AG09309 (cell line): ENCODE measurements around the gene TOX2.

ENCODE experiments used
- DNase-seq: peaks from one replicate; pipeline ENCODE4 v3.0.0-alpha.2; 2010; ENCODE audit warnings: low read depth
- H3K4me3 ChIP-seq: 2 replicates; pipeline ENCODE4 v1.5.1; 2011; ENCODE audit warnings: mild to moderate bottlenecking, low read depth, low read length, moderate library complexity; ENCODE audit not compliant: control insufficient read depth
- CTCF ChIP-seq: IDR thresholded peaks from 2 replicates; pipeline ENCODE4 v1.5.1; 2011; ENCODE audit warnings: mild to moderate bottlenecking, low read depth, low read length, inconsistent platforms; ENCODE audit not compliant: insufficient read depth, control insufficient read depth; ENCODE audit errors: missing control alignments

TOX2 gene

GRCh38 chr20:43968341-43969000, 53.8 kb downstream of the TOX2 start:
- no peak for DNase-seq

GRCh38 chr20:43969028-43969447, 54.4 kb downstream of the TOX2 start:
- no peak for DNase-seq
- no peak overlapping the region for H3K4me3 ChIP-seq
- TF ChIP-seq CTCF: no peak

More at GRCh38 chr20:43968341-43969000, 53.8 kb downstream of the TOX2 start:
- H3K4me3 ChIP-seq: no peak overlapping the region
- TF ChIP-seq CTCF: no peak

- TF ChIP-seq CTCF: no peak
- no peak overlapping the region for H3K4me3 ChIP-seq
- no peak for DNase-seq
These were observed 55.0 kb downstream of the TOX2 start for GRCh38 chr20:43969501-43970182.

GRCh38 chr20:43971267-43971666, 56.6 kb downstream of the TOX2 start:
- DNase-seq: no peak
- H3K4me3 ChIP-seq: no peak overlapping the region
- TF ChIP-seq CTCF: no peak

- no peak for DNase-seq
- no peak overlapping the region for H3K4me3 ChIP-seq
- no peak for TF ChIP-seq CTCF
These were observed 57.4 kb downstream of the TOX2 start for GRCh38 chr20:43972051-43972450.

- DNase-seq: no peak
- no peak for TF ChIP-seq CTCF
- no peak overlapping the region for H3K4me3 ChIP-seq
These were observed 58.0 kb downstream of the TOX2 start for GRCh38 chr20:43972692-43973091.
